Endothelial cell of umbilical vein (primary cell): ENCODE data around the gene FIGLA. TPM values are rescaled to one million over a fixed set of nuclear protein-coding genes. Genes with fewer than 3 reads are reported as not detected.

Experiments used
- BruUV-seq: library from RNA; stranded (reverse); fragments of 400-500 nt; replicated peaks from 2 replicates; lab custom pipeline; 2021; lab: Mats Ljungman, UMichigan
- CTCF ChIA-PET: fragments of 300-600, 350-600 bp; sonication (Branson Sonifier 250); formaldehyde crosslinking; loops from one replicate; lab custom pipeline; 2021; ENCODE audit warnings: antibody characterized with exemption, inconsistent platforms; lab: Charles Lee
- POLR2A ChIA-PET: fragments of 300-600, 350-600 bp; sonication (Branson Sonifier 250); formaldehyde crosslinking; loops from one replicate; lab custom pipeline; 2021; ENCODE audit warnings: antibody characterized with exemption, inconsistent platforms; lab: Charles Lee
- DNase-seq: peaks from one replicate; pipeline ENCODE4 v3.0.0-alpha.2; 2011; ENCODE audit warnings: low read depth, low spot score
- FAIRE-seq: peaks from 2 replicates; lab custom pipeline; 2011; peaks lifted over from hg19 to GRCh38; lab: Jason Lieb, UNC
- H2AFZ ChIP-seq: 2 replicates; pipeline ENCODE4 v1.6.0; 2012; ENCODE audit warnings: low read depth, low read length, control low read depth, inconsistent platforms
- H3K27ac ChIP-seq: 2 replicates; pipeline ENCODE4 v1.5.1; 2011; ENCODE audit warnings: low read depth, mild to moderate bottlenecking, control low read depth, low read length, moderate library complexity; ENCODE audit not compliant: insufficient read depth
- H3K27me3 ChIP-seq, 2 experiments: 2 replicates each; pipeline versions ENCODE4 v1.6.0 to v1.6.1; 2011; ENCODE audit warnings: low read length in 2 of 2, mixed read lengths in 1 of 2; ENCODE audit not compliant: control insufficient read depth in 2 of 2, insufficient read depth in 2 of 2
- H3K36me3 ChIP-seq, 2 experiments: 2 replicates in 1 of 2; 3 replicates in 1 of 2; pipeline ENCODE4 v1.5.1; 2011; ENCODE audit warnings: low read length in 2 of 2, mild to moderate bottlenecking in 1 of 2, moderate library complexity in 1 of 2; ENCODE audit not compliant: control insufficient read depth in 2 of 2, insufficient read depth in 2 of 2; ENCODE audit errors: extremely low read depth in 1 of 2
- H3K4me1 ChIP-seq: 3 replicates; pipeline ENCODE4 v1.5.1; 2011; ENCODE audit warnings: mild to moderate bottlenecking, low read length; ENCODE audit not compliant: control insufficient read depth, insufficient read depth; ENCODE audit errors: extremely low read depth
- H3K4me2 ChIP-seq: 2 replicates; pipeline ENCODE4 v1.6.1; 2011; ENCODE audit warnings: low read length, control low read depth, mixed read lengths; ENCODE audit not compliant: insufficient read depth
- H3K4me3 ChIP-seq, 3 experiments: fragments of 200-600 bp in 1 of 3; sonication (generic), shearing (Covaris generic) in 1 of 3; replicated peaks in 1 of 3; 2 replicates each; pipeline ENCODE4 v1.5.1; 2011 to 2016; ENCODE audit warnings: control low read depth in 3 of 3, low read length in 3 of 3, mild to moderate bottlenecking in 2 of 3, inconsistent platforms in 1 of 3, low read depth in 1 of 3, moderate library complexity in 1 of 3; ENCODE audit not compliant: insufficient read depth in 1 of 3
- H3K79me2 ChIP-seq: 2 replicates; pipeline ENCODE4 v1.6.0; 2012; ENCODE audit warnings: low read length, inconsistent platforms; ENCODE audit not compliant: control insufficient read depth, insufficient read depth
- H3K9ac ChIP-seq: replicated peaks from 2 replicates; pipeline ENCODE3; 2011; ENCODE audit warnings: low read length, control low read depth; ENCODE audit not compliant: insufficient read depth; ENCODE audit errors: extremely low read depth
- H3K9me1 ChIP-seq: replicated peaks from 3 replicates; pipeline ENCODE4 v1.6.0; 2011; ENCODE audit warnings: mild to moderate bottlenecking, low read length; ENCODE audit not compliant: control insufficient read depth, insufficient read depth; ENCODE audit errors: extremely low read depth
- H3K9me3 ChIP-seq: replicated peaks from 2 replicates; pipeline ENCODE4 v1.5.1; 2012; ENCODE audit warnings: low read length, inconsistent platforms; ENCODE audit not compliant: control insufficient read depth, insufficient read depth
- H4K20me1 ChIP-seq: replicated peaks from 2 replicates; pipeline ENCODE3; 2011; ENCODE audit warnings: mild to moderate bottlenecking, low read length; ENCODE audit not compliant: control insufficient read depth, insufficient read depth; ENCODE audit errors: extremely low read depth
- CTCF ChIP-seq, 2 donors: IDR thresholded peaks; 1 replicate in 1 of 2; 2 replicates in 1 of 2; pipeline ENCODE4 v1.5.1; 2011; ENCODE audit warnings: low read length in 2 of 2, mild to moderate bottlenecking in 2 of 2, moderate library complexity in 2 of 2, control low read depth in 1 of 2, inconsistent platforms in 1 of 2, low read depth in 1 of 2; ENCODE audit not compliant: insufficient read depth in 1 of 2; ENCODE audit errors: extremely low read depth in 1 of 2
- EZH2 ChIP-seq: IDR thresholded peaks from 2 replicates; pipeline ENCODE4 v1.6.1; 2012; ENCODE audit warnings: borderline replicate concordance, low read depth, mild to moderate bottlenecking, moderate library complexity, low read length, inconsistent platforms; ENCODE audit not compliant: severe bottlenecking
- FOS ChIP-seq: IDR thresholded peaks from 2 replicates; pipeline ENCODE4 v1.6.1; 2011; ENCODE audit warnings: mild to moderate bottlenecking, low read length, moderate library complexity, borderline replicate concordance; ENCODE audit not compliant: insufficient read depth
- GATA2 ChIP-seq: IDR thresholded peaks from 2 replicates; pipeline ENCODE4 v1.7.0; 2011; ENCODE audit warnings: low read depth, mild to moderate bottlenecking, moderate library complexity, mixed read lengths, low read length; ENCODE audit not compliant: insufficient read length, insufficient read depth
- JUN ChIP-seq: IDR thresholded peaks from 2 replicates; pipeline ENCODE4 v1.6.1; 2011; ENCODE audit warnings: borderline replicate concordance, low read depth; ENCODE audit not compliant: insufficient read length, insufficient read depth
- MYC ChIP-seq: IDR thresholded peaks from one replicate; pipeline ENCODE4 v1.6.1; 2011; ENCODE audit warnings: mild to moderate bottlenecking, low read depth, low read length
- POLR2A ChIP-seq: IDR thresholded peaks from 2 replicates; pipeline ENCODE4 v1.6.1; 2012; ENCODE audit warnings: low read depth, mild to moderate bottlenecking, control low read depth, low read length
- POLR2AphosphoS5 ChIP-seq: IDR thresholded peaks from 2 replicates; pipeline ENCODE4 v1.6.1; 2012; ENCODE audit warnings: low read depth, mild to moderate bottlenecking, control low read depth, low read length, moderate library complexity; ENCODE audit not compliant: insufficient read depth
- dilution Hi-C: fragments of 300-500 bp; cut with MboI; formaldehyde crosslinking; loops from one replicate; pipeline ENCODE4 v1.15.0; 2019; ENCODE audit warnings: low sequenced_read_pairs; ENCODE audit not compliant: extremely low pct_ligation_motif_present
- intact Hi-C: fragments of 100-400 bp; cut with micrococcal nuclease; formaldehyde crosslinking; loops from one replicate; pipeline ENCODE4 v1.10.0; 2022
- polyA plus RNA-seq, 4 experiments: library from polyadenylated mRNA; depleted of rRNA in 3 of 4; stranded (reverse) in 3 of 4; unstranded in 1 of 4; fragments of >200 nt; gene quantifications; 2 replicates each; pipeline versions ENCODE4 v1.2.1 to v1.2.3, GENCODE V29; 2011 to 2012; ENCODE audit warnings: missing spikeins in 1 of 4
- total RNA-seq: library from RNA; stranded (reverse); gene quantifications from 2 replicates; pipeline ENCODE4 v1.2.3, GENCODE V29; 2021
- TF ChIP-seq, protein P1 (sequence below): IDR thresholded peaks from 2 replicates; pipeline ENCODE4 v1.6.1; 2011; ENCODE audit not compliant: insufficient read depth, insufficient read length

Gene FIGLA
- total and polyA plus RNA-seq, 2 donors (not counting 3 experiments of a cell fraction or from before 2014, with no cell fraction given) = not detected

DNA sequence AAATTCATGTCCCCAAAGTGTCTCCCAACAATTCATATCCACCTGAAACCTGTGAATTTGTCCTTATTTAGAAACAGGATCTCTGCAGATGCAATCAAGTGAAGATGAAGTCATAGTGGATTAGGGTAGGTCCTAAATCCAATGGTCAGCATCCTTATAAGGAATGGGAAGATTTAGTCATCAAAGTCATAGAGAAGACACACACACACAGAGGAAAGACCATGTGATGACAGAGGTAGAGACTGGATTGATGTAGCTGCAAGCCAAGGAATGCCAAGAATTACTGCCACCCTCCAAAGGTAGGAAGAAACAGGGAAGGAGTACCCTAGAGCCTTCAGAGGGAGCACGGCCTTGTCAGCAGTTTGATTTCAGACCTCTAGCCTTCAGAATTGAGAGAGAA is 40.1 kb downstream of the FIGLA start:
- no peaks in the 10 kb centered on the region for H3K36me3 ChIP-seq
- no peak overlapping the region for H2AFZ ChIP-seq
- POLR2A ChIA-PET = no interaction called here
- DNase-seq (no peak), FAIRE-seq (no peak)
- no peaks in the 10 kb centered on the region for H3K9me3 ChIP-seq
- H4K20me1 ChIP-seq = no peaks in the 10 kb centered on the region
- H3K4me1 ChIP-seq = no peaks in the 10 kb centered on the region
- no peak for TF ChIP-seq GATA2
- TF ChIP-seq, protein P1, sequence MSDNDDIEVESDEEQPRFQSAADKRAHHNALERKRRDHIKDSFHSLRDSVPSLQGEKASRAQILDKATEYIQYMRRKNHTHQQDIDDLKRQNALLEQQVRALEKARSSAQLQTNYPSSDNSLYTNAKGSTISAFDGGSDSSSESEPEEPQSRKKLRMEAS = no peak
- H3K4me2 ChIP-seq = no peak overlapping the region
- no peaks in the 10 kb centered on the region for H3K9me1 ChIP-seq
- no peak overlapping the region for H3K9ac ChIP-seq
- H3K79me2 ChIP-seq = no peaks in the 10 kb centered on the region
- CTCF ChIA-PET = interaction anchor here (0.6 kb wide), 1 partner anchor 24 kb away, joined by 3 read pairs; no protein-coding TSS in a partner anchor
- BruUV-seq = no TSS peak
- H3K27me3 ChIP-seq = peaks cover 8 to 12% of the 10 kb centered on the region in 2 experiments
- dilution Hi-C loops = no loop called here
- no peak overlapping the region for H3K27ac ChIP-seq
- H3K4me3 ChIP-seq = no peak overlapping the region
- intact Hi-C loops = no loop called here

GRCh38 chr2:70748002-70748784 is 42.2 kb downstream of the FIGLA start:
- H3K4me3 ChIP-seq = no peak overlapping the region
- no peaks in the 10 kb centered on the region for H3K9me3 ChIP-seq
- H2AFZ ChIP-seq = no peak overlapping the region
- dilution Hi-C loops (no loop called here), intact Hi-C loops (no loop called here)
- no peaks in the 10 kb centered on the region for H3K36me3 ChIP-seq
- H3K79me2 ChIP-seq = no peaks in the 10 kb centered on the region
- no peak overlapping the region for H3K9ac ChIP-seq
- ChIA-PET POLR2A (no interaction called here), CTCF (interaction anchor here (0.9 to 1.0 kb wide), 2 partner anchors 39 to 444 kb away, joined by 3 read pairs; no protein-coding TSS in a partner anchor)
- no peak overlapping the region for H3K27ac ChIP-seq
- FAIRE-seq (no peak), DNase-seq (no peak)
- H3K9me1 ChIP-seq = no peaks in the 10 kb centered on the region
- BruUV-seq = no TSS peak
- no peak overlapping the region for H3K4me2 ChIP-seq
- H3K4me1 ChIP-seq = no peaks in the 10 kb centered on the region
- H4K20me1 ChIP-seq = no peaks in the 10 kb centered on the region
- TF ChIP-seq POLR2AphosphoS5 = no peak
- TF ChIP-seq FOS = no peak
- TF ChIP-seq CTCF (IDR thresholded peaks at IDR 0.05; ENCODE audit: extremely low read depth in 1 of 2, insufficient read depth in 1 of 2, low read depth in 1 of 2, low read length in 2 of 2) = no peak
- no peak for TF ChIP-seq MYC
- no peak for TF ChIP-seq EZH2
- TF ChIP-seq POLR2A = no peak
- TF ChIP-seq, protein P1 = no peak
- TF ChIP-seq JUN = no peak
- peaks cover 9 to 12% of the 10 kb centered on the region in 2 experiments for H3K27me3 ChIP-seq
